Activated T-helper 1 cell treated with Interleukin-2 at 50 U/mL for 16 hours (primary cell): Measurements from ENCODE around the gene WLS.
"Not testable (repeated sequence)": the region's sequence is repeated elsewhere in the genome, so short reads cannot be mapped to it uniquely, and the experiment has no call there.

ENCODE experiments used
- DNase-seq: peaks from one replicate; pipeline ENCODE4 v3.0.0-alpha.2; 2020; ENCODE audit warnings: low read depth

WLS gene

DNA sequence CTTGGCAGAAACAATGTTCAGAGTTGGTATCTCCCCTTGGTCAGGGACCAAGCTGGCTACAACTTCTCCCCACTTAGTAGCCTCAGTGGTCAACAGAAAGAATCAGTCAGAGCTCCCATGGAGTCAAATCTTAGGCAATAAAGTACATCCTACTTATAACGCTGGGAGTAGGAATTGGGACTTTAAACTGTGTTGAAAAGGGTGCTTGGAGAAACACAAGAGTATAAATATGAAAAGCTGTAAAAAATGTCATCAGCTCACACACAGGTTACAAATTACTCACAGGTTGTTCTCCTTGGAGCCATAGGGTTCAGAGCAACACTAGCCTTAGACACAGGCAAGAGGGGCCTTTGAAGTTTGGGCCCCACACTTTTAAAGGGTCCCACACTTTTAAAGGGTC lies 67.4 kb downstream of the WLS start:
- DNase-seq = no peak

DNA sequence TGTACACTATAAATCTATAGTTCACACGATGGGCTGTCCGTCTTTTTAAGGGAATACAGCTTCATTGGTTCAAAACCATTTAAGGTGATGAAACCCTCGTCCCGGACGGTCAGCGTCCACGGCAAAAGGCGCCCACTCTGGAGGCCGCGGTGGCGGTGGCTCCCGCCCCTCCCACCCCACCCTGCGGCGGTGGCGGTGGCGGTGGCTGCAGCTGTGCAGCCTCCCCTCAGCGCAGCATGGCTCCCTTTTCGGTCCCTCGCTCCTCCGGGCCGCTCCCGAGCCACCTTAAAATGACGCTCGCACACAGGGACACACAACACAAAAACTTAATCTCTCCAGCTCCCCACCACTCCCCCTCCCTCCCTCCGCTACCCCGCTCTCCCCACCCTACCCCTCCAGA lies 69.1 kb downstream of the WLS start:
- DNase-seq = no peak

DNA sequence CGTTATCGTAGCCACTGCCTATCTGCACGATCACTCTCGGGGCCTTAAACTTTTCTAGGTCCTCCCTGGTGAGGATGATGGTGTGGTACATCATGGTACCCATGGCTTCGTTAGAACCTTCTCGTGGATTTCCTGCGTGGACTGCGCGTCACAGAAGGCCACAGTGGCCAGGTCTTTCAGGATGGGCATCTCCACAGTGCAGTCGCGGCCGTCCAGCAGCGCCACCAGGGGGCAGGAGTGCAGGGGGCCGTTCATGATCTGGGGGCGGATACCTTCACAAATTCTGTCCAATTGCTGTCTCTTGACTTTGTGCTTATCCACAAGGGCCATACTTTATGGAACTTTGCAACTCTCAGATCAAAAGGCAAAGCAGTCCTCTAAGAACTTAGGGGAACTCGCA lies 69.6 kb downstream of the WLS start:
- no peak for DNase-seq

DNA sequence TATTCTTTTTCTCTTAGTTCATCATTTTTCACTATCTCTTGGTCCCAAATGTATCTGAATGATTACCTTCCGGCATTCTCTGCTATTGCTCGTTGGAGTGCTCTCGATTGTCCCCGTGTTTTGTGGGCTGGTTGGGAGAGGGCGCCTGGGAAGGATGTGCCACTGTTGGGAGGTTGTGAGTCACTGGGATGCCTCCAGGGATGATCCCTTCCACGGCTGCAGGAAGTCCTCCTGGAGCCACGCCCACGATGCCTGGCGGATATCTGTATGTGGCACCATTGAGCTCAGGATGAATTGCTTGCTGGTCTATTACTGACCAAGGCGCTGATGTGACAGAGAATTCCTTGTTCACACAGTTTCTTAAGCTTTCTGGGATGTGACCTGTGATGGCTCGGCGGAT lies 70.7 kb downstream of the WLS start:
- not testable (repeated sequence) for DNase-seq

DNA sequence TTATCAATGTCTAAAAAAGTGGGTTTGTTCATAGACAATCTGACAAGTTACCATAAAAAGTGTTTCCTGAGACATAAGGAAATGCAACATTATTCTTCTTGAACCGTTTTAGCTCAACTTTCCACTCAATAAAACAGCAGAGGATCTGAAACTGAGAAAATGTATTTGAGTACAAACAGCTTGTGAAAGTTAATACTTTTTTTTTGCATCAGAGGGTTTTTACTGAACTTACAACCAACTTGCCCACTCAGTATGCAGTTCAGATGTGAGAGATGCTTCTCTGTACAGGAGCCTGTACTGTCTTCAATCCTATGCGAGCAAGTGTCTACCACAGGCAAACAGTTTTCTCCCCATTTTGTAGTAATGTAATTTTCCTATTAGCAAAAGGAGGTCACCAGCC lies 71.4 kb downstream of the WLS start:
- DNase-seq = not testable (repeated sequence)

DNA sequence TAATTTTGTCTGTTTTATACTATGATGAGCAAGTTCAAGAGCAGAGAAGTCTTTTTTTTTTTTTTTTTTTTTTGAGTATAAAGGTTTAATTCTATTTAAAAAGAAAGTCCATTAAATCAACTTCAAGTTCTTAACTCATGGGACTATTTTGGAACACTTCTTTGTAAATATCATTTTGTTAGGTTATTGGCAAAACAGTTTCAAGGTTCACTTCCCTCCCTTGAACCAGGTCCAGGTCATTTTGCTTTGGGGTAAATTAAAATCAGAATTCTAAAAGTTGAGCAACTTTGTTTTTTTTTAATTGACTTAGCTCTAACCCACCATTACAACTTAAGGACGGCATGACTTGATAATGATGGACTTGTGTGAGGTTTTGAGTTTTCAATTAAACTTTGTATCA lies 72.3 kb downstream of the WLS start:
- DNase-seq = no peak

DNA sequence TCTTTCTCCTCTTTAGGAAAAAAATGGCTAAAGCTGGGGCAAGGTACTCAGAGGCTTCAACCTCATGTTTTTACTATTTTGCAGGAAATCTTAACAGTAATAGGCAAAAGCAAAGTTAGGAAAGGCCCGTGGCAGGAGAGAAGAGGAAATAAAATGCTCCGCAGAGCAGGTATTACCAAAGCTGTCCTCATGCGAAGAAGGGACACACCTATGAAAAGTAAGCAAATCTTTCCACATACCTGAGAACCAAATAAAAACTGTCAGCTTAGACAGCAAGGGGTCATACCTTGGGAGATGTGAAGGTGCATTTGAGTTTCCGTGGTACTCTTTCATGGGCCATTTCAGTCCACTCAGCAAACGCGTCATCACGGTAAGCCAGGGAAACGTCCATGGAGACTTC lies 73.5 kb downstream of the WLS start:
- DNase-seq = no peak

DNA sequence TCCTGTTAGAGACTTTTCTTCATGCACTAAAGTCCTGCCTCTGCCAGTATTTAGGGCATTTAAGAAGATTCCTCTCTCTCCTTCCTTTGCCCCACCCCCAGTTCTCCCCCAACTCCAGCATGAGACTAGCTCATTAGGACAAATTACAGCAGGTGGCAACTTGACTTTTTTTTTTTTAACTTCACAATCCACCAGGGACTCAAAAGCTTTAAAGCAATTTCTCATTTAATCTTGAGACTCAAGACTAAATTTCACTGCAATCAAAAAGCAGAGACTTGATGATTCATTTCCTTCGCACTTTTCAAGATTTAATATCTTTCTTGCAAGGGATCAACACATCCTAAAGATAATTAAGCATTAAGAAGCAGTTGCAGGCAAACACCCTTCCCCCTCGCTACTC lies 74.9 kb downstream of the WLS start:
- DNase-seq = no peak

DNA sequence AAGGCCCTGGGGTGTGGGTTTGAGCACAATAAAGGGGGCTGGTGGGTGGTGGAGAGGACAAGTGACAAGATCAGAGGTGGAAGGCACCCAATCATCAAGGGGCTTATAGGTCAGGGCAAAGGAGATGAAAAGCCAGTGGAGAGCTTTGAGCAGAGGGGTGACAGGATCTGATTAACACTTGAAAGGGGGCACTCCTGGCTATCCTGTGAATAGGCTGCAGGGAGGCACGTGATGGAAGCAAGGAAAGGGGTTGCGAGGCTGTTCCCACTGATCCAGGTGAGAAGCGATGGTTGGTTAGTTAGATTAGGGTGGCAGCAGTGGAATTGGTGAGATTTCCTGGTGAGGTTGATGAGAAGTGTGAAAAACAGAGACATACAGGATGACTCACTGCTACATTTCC lies 80.6 kb downstream of the WLS start:
- DNase-seq = no peak

DNA sequence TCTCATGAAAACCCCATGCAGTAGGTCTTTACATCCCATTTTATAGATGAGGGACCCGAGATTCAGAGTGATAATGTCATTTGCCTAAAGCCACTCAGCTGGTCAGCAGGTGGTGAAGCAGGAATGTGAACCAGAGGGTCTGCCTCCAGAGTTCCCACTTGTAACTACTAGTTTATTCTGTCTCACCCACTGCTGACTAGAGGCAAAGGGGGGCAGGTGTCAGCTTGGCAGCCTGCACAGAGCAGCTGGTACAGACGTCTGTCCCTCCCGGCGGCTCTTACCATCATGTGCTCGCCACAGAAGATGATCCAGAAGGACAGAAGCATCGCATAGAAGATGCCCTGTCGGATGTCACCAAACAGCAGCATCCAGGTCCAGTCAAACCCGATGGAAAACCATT lies 82.4 kb downstream of the WLS start:
- no peak for DNase-seq

DNA sequence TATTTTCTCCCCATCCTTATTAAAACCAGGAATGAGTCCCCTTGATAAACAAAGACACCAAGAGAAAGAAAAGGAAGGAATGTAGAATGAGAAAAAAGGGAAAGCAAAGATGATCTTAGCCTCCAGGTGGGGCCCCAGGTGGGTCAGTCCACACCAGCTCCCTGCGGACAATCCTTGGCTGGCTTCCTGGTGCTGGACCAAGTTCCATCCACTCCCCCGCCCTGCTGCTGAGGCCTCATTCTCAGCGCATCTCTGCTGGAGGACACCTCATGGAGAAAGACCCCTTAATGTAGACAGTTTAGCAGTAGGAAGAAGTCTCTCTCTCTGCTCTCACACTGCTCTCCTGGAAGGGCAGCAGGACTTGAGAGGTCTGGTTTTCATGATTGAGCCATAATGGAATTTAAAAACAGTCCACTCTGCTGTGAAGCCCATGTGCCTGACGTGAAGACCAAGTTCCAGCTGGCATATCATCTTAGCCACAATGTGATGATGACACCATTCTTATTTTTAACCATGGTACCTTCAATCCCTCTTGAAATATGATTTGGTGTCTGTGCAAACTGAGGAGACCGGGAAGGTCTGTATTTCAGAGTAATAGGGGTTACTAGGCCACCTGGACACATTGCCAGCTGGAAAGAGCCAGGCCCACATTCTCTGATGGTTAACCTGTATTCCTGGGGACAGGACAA lies 83.1 kb downstream of the WLS start:
- no peak for DNase-seq

DNA sequence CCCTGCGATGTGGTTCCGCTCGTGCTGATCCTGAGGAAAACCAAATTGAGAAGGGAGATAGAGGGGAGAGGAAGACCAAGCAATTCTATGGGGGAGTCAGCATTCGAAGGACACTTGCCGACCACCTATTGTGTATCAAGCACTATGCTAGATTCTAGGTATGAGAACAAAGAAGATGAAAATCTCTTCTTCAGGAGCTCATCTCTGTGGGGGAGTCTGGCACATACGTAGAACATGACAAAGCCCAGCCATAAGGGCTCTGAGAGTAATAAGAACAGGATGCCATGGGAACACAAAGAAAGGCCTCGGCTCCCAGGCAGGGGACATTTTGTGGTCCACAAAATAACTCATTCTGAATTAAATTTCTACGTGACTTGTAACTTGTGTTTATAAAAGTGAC lies 83.7 kb downstream of the WLS start:
- no peak for DNase-seq

DNA sequence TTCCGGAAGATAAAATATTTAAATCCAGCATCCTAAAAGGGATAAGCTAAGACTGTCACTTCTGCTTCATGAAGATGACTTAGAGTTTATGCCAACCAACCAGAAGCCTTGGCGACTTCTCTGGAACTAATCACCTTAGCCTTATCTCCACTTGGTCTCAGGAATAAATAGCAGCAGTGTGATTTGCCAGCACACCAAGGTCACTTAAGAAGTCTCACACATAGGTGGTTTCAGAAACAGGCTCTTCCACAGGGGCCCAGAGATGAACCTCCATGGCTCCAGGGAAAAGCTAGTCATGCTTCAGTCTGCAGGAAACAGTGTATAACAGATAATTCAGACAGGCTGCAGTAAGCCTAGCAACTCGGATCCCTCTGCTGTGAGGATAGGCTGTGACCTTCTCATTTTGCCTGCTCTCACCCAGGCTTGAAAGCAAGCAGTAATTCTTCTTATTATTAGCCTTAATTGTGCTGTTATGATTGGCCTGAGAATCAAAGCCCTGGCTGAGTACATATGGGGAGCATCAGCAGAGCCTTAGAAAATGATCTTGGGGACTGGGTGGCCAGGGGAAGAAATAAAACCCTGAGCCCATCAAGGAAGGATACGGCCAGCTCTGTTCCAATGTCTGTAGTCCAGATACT lies 84.7 kb downstream of the WLS start:
- no peak for DNase-seq

DNA sequence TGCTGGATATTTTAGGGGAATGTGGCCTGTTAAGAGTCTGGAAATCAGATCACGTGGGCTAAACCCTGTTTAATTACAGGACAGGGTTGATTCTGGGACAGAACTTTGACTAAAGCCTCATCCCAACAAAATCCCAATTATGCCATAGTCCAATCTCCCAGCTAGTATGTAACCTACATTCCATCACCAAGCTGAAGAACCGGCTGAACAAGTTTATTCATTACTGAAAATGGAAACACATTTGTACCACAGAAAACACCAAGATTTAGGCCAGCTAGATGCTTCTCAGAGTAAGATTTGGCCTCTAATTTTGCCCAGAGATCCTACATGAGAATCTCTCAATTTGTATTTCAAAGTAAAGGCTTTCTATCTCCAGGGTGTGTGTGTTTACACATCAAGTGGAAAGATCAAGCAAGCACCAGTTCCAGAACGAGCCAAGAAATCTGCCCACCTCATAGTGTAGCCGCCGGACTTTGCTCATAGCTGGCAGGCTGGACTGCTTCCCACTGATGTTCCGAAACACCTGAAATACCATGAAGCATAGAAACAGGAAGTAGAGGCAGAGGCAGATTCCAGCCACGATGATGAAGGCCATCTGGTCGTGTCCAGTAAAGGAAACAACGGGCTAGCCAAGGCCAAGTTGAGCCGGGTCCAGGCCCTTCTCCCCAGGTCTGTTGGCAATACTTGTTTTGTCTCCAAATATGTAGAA lies 86.8 kb downstream of the WLS start:
- no peak for DNase-seq

DNA sequence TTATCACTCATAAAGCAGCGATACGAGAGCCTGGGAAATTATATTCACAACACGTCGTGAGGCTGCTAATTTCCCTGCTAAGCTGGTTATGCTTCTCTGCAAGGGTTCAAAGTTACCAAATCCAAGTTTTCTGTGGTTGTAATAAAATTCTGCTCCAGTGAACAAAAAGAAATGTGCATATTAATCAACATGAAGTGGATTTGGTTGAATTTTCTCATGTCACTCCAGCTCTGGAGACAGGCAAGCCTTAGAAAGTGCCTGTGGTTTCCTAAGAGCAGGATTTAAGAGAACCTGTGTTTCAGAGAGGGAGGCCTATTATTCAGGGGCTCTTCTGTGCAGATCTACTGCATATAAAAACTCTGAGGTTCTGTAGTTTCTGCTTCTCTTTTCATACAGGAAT lies 87.5 kb downstream of the WLS start:
- no peak for DNase-seq

DNA sequence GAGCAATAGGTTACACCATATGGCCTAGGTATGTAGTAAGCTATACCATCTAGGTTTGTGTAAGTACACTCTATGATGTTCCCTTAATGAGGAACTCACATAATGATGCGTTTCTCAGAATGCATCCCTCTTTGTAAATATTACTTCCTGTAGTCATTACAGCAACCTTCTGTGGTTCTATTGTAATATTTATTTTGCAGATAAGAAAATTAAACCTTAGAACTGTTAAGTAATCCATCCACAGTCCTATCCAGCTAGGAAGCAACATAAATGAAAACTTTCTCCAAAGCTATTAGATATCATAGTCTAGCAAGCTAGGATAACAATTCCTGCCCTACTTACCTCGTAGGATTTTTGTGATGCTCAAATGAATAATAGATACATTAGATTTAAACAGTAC lies 88.7 kb downstream of the WLS start:
- no peak for DNase-seq

DNA sequence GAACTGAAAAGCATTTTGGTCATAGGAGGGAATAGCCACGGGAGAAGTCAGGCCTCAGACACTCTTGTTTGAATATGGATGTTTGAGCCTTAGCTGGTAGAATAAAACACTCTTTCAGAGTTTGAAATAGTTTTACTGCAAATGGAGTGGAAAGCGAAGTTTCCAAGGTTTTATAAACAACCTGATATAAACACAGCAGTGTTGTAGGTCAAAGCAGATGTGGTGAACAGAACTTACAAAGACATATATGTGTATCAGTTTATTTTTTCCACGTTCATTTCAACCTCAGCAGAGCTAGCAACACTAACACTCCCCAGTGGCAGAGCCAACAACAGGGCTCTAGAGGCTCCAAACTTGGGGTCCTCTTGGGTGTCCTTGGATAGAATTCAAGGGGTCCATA lies 89.9 kb downstream of the WLS start:
- DNase-seq = no peak

DNA sequence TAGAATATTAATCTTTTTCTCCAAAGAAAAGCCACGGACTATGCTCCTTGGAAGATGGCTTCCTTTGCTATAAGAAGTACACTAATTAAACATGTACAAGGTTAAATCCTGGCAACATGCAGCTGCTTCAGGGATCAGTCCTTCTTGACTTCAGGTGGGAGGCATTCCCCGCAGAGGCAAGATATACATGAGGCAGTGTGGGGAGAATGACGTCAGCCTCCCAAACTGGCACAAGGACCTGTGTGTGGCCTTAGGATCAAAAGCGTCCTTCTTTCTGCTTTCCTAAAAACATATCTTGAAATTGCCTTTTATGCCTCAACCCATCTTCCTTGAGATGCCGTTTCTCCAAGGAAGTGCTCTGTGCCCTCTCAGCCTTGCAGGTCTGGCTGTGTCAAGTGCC lies 90.3 kb downstream of the WLS start:
- DNase-seq = no peak

DNA sequence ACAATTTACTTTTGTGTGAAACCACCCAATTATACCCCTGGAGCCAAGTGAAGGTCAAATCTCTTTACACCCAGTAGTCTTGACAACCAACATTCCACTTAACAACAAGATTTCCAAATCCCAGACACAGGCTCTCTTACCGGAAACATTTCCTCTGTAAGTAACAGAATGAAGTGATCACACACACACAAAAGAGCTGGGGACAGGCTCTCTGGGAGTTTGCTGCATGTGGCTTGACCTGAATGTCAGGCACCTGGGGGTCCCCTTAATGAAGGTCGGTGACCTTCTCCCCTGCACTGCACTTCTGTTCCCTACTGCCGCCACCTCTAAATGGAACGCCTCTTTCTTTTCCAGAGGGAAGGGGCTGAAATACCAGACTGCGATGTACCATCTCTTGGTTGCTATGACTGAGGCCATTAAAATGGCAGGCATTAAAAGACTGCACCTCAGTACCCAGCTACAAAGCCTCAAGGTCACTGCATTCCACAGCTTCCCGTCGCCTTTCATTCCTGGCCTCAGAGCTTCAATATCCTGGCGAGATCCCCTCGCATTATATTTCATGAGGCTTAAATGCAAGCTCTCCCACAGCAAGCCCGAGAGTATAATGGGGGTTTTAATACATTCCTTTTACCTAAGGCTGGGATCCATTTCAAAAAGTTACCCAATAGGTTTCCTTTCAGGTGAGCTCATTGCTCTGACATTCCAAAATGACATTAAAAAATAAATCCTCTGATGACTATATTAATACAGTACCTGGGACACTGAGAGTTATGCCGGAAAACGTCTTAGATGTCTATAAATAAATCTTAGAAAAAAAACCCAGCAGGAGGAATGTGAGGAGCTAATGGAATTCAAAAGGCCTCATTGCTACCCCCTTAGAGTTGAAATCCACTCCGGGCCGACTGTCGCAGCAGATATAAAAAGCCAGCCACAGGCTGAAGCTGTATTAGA lies 91.0 kb downstream of the WLS start:
- DNase-seq = no peak

DNA sequence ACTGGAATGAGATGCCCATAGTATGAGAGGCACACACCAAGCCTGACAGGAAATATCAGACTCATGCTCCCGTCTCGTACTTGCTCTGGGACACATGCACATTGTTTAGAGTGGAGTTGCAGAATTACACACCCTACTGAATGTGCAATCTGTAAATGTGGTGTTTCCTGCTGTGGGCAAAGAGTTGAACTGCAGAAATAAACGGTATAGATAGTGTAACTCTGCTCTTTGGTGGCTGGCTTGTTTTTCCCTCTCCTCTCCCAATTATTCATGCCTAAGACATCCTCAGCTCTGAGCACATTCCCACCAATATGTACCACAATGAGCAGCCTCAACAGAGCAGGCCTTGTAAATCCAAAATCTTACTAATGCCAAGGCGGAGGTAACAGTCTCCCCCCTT lies 91.8 kb downstream of the WLS start:
- no peak for DNase-seq

DNA sequence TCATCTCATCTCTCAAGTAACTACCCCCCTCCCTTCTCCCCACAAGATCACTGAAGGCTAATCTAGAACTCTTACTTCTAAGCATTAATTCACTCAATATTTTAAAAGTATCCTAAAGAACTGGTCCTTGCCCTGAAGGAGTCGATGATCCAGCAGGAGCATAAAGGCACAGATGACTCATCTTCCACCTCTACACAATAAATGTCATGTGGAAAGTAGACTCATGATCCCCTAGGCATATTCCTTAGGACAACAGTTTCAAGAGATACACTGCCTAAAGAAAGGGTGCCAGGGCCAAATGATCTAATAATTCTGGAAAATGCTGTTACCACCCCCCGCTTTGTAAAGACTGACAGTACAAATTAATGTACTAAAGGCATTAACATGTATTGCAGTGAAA lies 96.1 kb downstream of the WLS start:
- DNase-seq = no peak

DNA sequence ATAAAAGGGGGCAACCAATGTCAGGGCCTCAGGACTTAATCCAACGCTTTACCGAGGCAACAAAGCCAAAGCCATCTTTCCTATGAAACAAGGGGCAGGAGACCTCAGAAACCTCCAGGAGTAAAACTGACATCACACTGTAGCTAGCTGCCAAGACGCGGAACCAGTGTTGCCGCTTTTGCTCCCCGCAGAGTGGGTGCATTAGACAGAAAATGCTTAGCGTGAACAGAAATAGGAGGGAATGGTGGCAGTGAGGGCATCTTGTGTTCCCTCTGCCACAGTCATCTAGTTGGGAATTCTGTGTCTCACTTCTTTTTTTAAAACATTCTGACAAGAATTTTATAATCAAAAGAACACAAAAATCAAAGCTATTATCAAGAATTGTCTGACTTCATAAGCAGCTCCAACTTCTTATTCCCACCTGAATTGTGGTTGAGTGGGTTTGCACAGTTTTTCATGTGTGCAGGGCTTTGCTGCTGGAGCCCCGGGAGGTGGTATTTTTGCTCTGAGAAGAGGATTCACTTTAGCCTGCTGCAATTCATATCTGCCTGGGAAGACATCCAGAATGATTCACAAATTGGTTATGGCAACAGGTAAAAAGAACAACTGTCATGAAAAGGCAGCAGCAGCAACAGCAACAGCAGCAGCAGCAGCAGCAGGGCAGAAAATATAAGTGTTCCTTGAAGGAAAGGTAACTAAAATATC lies 99.7 kb downstream of the WLS start:
- no peak for DNase-seq
